ENCODE results near the gene RNASE13.
A peak's percentile ranks its signal among the peaks of the same experiment; 100 is the strongest.

The RNASE13 gene

DNA sequence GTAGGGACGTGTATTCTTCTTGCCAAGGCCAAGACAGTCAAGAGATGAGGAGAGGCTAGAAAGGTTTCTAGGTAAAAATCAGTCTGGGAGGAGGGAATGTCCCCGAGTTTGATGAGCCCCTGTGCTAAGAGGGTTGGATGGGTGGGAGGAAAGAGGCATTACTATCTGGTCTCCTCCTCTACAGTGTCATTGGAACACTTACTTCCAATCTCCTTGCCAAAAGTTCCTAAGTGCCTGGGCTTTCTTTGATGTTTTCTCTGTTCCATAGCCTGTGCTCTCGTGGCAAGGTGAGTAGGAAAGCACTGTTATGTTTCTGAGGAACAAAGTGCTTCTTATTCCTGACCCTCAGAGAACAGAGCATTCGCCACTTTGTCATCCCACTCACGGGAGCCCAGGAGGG, at the start of gene RNASE13:
RNASE13 (minus strand) TSS at position 101 of the 400 bp plus-strand sequence. CDS start 519 bp downstream, outside the sequence.
- no peak for DNase-seq

- DNase-seq = no peak
These were observed 49.8 kb upstream of the RNASE13 start for GRCh38 chr14:21084396-21084795.

DNA sequence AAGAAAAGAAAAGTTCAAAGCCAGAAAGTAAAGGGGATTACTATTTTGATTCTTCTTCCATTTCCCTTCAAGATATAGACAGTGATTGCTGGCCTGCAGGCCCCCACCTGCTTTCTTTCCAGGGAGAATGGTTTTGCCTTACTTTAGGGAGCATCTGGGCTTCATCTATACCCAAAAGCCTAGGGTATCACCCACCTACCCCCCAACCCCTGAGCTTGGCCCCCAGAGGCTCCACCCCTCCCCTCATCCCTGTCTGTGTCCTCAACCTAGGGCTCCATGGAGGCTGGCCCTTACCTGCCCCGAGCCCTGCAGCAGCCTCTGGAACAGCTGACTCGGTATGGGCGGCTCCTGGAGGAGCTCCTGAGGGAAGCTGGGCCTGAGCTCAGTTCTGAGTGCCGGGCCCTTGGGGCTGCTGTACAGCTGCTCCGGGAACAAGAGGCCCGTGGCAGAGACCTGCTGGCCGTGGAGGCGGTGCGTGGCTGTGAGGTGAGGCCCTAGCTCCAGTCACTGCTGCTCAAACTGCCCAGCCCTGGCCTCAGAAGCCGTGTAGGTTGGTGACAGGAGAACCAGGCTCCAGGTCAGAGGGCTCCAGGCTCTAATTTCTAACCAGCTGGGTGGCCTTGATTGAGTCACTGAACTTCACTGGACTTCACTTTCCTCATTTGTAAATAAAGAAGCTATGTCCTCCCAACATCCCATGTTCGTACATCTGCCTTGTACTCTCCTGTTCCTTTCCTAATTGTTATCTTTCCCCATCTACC, 49.1 kb upstream of the RNASE13 start:
- DNase-seq = no peak

- no peak for DNase-seq
These were observed 47.0 kb upstream of the RNASE13 start for GRCh38 chr14:21081521-21082142.

DNA sequence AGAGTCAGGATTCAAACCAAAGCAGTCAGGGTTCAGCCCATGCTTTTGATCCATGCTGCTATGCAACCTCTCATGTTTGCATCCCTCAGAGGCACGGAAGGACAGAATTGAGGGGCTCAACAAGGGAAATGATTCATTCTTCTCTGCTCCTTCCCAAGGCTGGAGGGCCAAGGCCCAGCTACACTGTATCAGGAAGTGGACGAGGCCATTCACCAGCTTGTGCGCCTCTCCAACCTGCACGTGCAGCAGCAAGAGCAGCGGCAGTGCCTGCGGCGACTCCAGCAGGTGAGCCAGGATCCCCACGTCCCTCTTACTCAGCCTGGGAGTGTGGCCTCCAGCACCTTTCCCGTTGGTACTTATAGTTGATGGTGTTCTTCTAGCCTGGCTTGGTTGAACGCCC, 44.1 kb upstream of the RNASE13 start:
- DNase-seq = no peak

- DNase-seq = no peak
These were observed 43.7 kb upstream of the RNASE13 start for GRCh38 chr14:21078287-21078686.

GRCh38 chr14:21077672-21078071, 43.1 kb upstream of the RNASE13 start:
- no peak for DNase-seq

- DNase-seq = no peak
These were observed 41.3 kb upstream of the RNASE13 start for GRCh38 chr14:21075719-21076437.

DNA sequence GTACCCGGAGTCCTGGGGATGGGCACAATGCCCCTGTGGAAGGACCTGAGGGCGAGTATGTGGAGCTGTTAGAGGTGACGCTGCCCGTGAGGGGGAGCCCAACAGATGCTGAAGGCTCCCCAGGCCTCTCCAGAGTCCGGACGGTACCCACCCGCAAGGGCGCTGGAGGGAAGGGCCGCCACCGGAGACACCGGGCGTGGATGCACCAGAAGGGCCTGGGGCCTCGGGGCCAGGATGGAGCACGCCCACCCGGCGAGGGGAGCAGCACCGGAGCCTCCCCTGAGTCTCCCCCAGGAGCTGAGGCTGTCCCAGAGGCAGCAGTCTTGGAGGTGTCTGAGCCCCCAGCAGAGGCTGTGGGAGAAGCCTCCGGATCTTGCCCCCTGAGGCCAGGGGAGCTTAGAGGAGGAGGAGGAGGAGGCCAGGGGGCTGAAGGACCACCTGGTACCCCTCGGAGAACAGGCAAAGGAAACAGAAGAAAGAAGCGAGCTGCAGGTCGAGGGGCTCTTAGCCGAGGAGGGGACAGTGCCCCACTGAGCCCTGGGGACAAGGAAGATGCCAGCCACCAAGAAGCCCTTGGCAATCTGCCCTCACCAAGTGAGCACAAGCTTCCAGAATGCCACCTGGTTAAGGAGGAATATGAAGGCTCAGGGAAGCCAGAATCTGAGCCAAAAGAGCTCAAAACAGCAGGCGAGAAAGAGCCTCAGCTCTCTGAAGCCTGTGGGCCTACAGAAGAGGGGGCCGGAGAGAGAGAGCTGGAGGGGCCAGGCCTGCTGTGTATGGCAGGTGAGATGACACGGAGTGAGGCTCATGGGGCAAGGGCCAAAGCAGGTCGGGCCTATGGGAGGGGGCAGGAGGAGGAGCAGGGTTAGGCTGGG, 40.0 kb upstream of the RNASE13 start:
- DNase-seq = no peak

DNA sequence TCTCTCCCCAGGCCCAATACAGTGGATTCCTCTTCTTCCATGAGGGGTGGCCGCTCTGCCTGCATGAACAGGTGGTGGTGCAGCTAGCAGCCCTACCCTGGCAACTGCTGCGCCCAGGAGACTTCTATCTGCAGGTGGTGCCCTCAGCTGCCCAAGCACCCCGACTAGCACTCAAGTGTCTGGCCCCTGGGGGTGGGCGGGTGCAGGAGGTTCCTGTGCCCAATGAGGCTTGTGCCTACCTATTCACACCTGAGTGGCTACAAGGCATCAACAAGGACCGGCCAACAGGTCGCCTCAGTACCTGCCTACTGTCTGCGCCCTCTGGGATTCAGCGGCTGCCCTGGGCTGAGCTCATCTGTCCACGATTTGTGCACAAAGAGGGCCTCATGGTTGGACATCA, 39.3 kb upstream of the RNASE13 start:
- DNase-seq = no peak

DNA sequence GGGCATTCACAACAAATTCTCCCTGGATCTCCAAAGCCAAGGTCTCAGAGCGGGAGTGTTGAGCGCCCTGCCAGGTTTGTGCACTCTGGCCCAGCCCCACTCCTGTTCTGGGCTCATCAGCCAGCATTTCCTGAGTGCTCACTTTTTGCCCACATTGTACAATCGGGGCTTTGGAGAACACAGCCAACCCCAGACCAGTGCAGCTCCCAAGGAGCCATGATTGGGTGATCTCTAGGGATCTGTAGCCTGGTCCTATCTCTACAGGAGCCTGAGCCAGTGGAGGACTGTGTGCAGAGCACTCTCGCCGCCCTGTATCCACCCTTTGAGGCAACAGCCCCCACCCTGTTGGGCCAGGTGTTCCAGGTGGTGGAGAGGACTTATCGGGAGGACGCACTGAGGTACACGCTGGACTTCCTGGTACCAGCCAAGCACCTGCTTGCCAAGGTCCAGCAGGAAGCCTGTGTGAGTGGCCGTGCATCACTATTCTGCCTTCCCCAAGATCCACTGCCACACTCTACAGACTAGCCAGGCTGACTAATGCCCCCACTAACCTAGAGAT, 38.3 kb upstream of the RNASE13 start:
- no peak for DNase-seq

DNA sequence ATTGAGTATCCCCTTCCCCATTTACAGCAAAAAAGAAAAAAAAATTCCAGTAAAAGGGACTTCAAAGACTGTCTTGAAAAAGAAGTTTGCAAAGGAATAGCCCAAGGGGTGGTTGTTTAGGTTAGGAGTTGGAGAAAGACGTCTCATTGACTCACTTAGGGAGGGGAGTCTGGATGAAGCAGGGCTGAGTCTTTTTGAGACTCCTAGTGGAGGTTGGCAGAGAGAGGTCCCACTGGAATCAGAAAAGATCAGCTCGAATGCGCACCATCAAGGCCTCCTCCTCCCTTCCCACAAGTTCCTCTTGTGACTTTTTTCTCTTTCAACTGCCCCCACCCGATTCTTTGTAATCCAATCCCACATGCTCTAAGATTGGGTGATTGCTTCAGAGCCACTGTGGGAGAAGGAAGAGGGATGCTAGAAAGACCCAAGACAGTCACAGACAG, 37.4 kb upstream of the RNASE13 start:
- DNase-seq = peak; percentile 54

DNA sequence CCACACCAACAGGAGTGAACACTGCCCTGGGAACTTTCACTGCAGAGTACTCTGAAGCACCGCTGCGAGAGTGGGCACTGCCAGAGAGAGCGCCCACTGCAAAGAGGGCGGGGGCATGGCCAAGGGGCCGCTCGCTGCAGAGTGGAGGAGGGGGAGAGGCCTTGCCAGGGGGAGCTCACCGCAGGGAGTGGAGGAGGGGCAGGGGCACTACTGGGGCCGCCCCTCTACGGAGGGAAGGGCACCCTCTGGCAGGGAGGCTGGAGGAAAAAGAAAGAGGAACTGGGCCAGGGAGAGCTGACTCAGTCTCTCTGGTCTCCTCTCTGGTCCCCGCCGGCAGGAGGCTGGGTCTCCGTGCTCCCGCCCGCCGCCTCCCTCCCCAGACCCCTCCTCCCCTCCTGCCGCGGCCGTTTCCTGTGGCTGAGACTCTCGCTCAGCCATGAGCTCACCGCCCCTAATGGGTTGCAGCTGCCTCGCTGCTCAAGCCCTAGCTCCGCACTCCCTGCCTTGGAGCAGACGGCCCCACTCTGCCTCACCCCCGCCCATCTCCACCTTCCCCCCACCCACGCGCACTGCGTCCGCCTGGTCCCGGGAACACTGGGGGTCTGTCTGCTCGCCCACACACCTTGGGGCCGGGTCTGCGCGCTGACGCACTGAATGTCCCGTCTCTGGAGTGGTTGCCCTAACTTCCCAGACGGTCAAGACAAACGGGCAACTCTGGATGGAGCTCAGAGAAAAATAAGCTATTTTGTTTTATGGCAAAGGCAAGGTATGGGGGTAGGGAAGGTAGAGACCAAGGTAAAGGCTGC, 36.8 kb upstream of the RNASE13 start:
- peak; percentile 86 for DNase-seq

DNA sequence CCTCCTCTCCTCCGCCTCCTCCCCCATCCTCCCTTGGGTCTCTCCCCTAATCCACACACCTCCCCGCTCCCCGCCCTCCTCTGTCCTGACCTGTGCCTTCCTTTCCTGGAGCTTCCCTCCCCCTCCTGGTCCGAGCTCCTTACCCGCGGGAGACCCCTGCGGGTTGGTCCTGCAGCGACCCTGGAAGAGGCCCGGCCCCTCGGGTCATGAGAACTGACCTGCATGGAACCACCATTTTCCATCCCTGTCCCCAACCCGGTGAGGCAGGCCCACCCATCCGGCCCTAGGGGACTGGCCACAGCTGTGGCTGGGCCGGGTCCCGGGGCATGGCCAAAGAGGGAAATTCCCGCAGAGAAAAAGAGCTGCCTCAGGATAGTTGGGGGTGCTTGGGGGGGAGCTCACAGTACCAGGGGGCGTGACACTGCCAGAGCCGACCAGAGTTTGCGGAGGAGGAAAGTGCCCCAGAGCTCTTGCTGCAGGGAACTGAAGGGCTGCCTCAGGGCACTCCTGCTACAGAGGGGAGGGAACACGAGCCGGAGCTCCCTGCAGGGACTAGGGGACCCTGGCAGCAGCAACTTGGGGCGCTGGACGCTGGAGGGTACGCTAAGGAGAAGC, 36.1 kb upstream of the RNASE13 start:
- DNase-seq = peak; percentile 34

- DNase-seq = peak; percentile 40
These were observed 35.5 kb upstream of the RNASE13 start, which contains the start of gene ARHGEF40 for GRCh38 chr14:21070083-21070609. Gene ARHGEF40 (plus strand): TSS chr14:21070304. CDS start chr14:21070397, 93 bp downstream.

DNA sequence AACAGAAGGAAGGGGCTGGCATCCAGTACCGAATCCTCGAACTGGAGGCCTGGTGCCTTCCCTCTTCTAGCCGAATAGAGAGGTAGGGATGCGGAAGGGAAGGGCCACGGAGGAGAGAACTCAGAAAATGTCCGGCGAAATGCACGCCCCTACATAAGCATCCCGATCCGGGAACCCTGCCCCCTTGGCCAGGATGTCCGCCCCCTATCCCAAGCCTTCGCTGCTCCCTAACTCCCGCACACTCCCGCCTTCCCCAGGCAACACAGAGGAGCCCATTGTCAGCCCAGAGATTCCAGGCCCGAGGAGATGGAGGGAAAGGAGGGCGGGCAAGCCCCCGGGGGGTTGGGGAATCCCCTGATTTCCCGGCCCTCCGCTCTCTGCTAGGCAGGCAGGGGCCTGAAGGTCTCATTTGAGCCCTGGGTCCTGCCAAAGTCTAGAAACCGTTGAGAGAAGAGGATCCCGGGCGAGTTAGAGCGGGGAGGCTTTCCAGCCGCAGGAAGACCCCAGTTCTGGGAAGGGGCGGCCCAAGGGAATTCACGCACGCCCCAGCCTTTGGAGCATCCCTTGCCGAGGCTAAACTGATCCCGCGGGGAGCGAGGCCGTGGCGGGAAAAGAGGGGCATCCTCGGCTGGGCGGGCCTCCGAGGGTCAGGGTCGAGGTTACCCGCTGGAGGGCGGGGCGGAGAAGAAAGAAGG, 34.9 kb upstream of the RNASE13 start:
- peak; percentile 9 for DNase-seq

GRCh38 chr14:21068521-21069387, 34.1 kb upstream of the RNASE13 start:
- peak; percentile 35 for DNase-seq

DNA sequence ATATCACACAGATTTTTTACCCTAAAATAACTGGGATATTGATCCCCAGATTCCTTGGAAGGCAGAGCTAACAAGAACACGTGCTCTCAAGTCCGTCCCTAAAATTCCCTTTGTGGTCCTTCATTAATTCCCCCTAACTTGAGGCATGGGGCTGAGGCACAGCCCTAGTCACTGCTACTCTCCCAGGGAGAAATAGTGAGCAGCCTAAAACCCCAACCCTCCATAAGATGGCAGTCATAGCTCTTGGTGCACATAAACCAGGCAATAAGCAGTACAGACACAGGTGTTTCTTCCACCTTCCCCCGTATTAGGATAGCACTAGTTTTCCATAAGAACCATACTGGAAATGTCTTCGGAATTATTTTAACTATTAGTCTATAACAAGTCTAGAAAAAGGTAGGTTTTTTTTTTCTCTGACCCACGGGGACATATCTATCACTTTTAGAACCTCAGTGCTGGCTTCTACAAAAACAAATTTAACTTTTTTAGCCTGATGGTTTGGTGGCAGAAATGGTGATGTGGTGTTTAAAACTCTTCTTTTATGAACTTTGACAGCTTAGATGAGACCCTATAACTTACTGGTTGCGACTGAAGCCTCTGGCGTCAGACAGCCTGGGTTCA, 32.4 kb upstream of the RNASE13 start:
- peak; percentile 12 for DNase-seq

GRCh38 chr14:21063479-21063878, 28.9 kb upstream of the RNASE13 start:
- DNase-seq = peak; percentile 55
